ENCODE measurements around the gene CAMSAP2. TPM values are rescaled to one million over a fixed set of nuclear protein-coding genes. Genes with fewer than 3 reads are reported as not detected.

CAMSAP2 gene
- total RNA-seq, 1 donor: 55.7 TPM

- no peak for DNase-seq (ENCODE audit: low read depth)
- TF ChIP-seq CTCF (IDR thresholded peaks at IDR 0.05; ENCODE audit: insufficient read depth, low read depth, low read length): no peak
- no peak overlapping the region for H3K4me3 ChIP-seq (ENCODE audit: low read depth, low read length)
Observed at GRCh38 chr1:200850554-200850953, 111.9 kb downstream of the CAMSAP2 start.

GRCh38 chr1:200856716-200857357, 118.1 kb downstream of the CAMSAP2 start:
- peak; percentile 84 for DNase-seq (ENCODE audit: low read depth)
- H3K4me3 ChIP-seq (ENCODE audit: low read depth, low read length): no peak overlapping the region
- TF ChIP-seq CTCF (IDR thresholded peaks at IDR 0.05; ENCODE audit: insufficient read depth, low read depth, low read length): no peak

GRCh38 chr1:200857804-200858203, 119.1 kb downstream of the CAMSAP2 start:
- DNase-seq (ENCODE audit: low read depth): peak; percentile 13
- TF ChIP-seq CTCF (IDR thresholded peaks at IDR 0.05; ENCODE audit: insufficient read depth, low read depth, low read length): no peak
- no peak overlapping the region for H3K4me3 ChIP-seq (ENCODE audit: low read depth, low read length)

- DNase-seq (ENCODE audit: low read depth): no peak
- TF ChIP-seq CTCF (IDR thresholded peaks at IDR 0.05; ENCODE audit: insufficient read depth, low read depth, low read length): no peak
- H3K4me3 ChIP-seq (ENCODE audit: low read depth, low read length): no peak overlapping the region
Observed at GRCh38 chr1:200861937-200862647, 123.4 kb downstream of the CAMSAP2 start.

- no peak for TF ChIP-seq CTCF (IDR thresholded peaks at IDR 0.05; ENCODE audit: insufficient read depth, low read depth, low read length)
- H3K4me3 ChIP-seq (ENCODE audit: low read depth, low read length): no peak overlapping the region
- DNase-seq (ENCODE audit: low read depth): no peak
Observed at GRCh38 chr1:200862713-200863415, 124.2 kb downstream of the CAMSAP2 start.

- TF ChIP-seq CTCF (IDR thresholded peaks at IDR 0.05; ENCODE audit: insufficient read depth, low read depth, low read length): no peak
- no peak for DNase-seq (ENCODE audit: low read depth)
Observed at GRCh38 chr1:200866116-200866515, 127.4 kb downstream of the CAMSAP2 start.

More at GRCh38 chr1:200866116-200866515, 127.4 kb downstream of the CAMSAP2 start:
- H3K4me3 ChIP-seq (ENCODE audit: low read depth, low read length): no peak overlapping the region
